ENCODE results near the gene FRG2.
"Not testable (repeated sequence)": the region's sequence is repeated elsewhere in the genome, so short reads cannot be mapped to it uniquely, and the experiment has no call there.

FRG2 gene

GRCh38 chr4:190027156-190027555, at the start of gene FRG2:
Gene FRG2 (minus strand): TSS chr4:190027256. CDS start chr4:190027204, 52 bp downstream.
- not testable (repeated sequence) for DNase-seq

GRCh38 chr4:190068351-190068750, 41.3 kb upstream of the FRG2 start:
- not testable (repeated sequence) for DNase-seq

- DNase-seq, result not testable (repeated sequence)
Observed at GRCh38 chr4:190064805-190065204, 37.7 kb upstream of the FRG2 start.

GRCh38 chr4:190064342-190064741, 37.3 kb upstream of the FRG2 start, which contains the start of gene DBET:
Gene DBET (plus strand): TSS chr4:190064502.
- DNase-seq, result not testable (repeated sequence)

GRCh38 chr4:190058997-190059396, 31.9 kb upstream of the FRG2 start:
- not testable (repeated sequence) for DNase-seq

- not testable (repeated sequence) for DNase-seq
Observed at GRCh38 chr4:190049378-190050239, 22.6 kb upstream of the FRG2 start.

GRCh38 chr4:190047627-190048026, 20.6 kb upstream of the FRG2 start:
- DNase-seq, result not testable (repeated sequence)

- DNase-seq, result not testable (repeated sequence)
Observed at GRCh38 chr4:190040873-190041272, 13.8 kb upstream of the FRG2 start.

GRCh38 chr4:190037704-190038388, 10.8 kb upstream of the FRG2 start:
- DNase-seq, result not testable (repeated sequence)

- DNase-seq, result not testable (repeated sequence)
Observed at GRCh38 chr4:190031264-190031663, 4.2 kb upstream of the FRG2 start.

- DNase-seq, result not testable (repeated sequence)
Observed at GRCh38 chr4:190022614-190023281, 4.3 kb downstream of the FRG2 start.

- not testable (repeated sequence) for DNase-seq
Observed at GRCh38 chr4:190021973-190022372, 5.1 kb downstream of the FRG2 start.

- DNase-seq, result no peak
Observed at GRCh38 chr4:190020790-190021717, 6.0 kb downstream of the FRG2 start.

GRCh38 chr4:190019859-190020463, 7.1 kb downstream of the FRG2 start:
- DNase-seq, result not testable (repeated sequence)

GRCh38 chr4:190019023-190019858, 7.8 kb downstream of the FRG2 start:
- no peak for DNase-seq

GRCh38 chr4:190018201-190018920, 8.7 kb downstream of the FRG2 start:
- no peak for DNase-seq

GRCh38 chr4:190017357-190018200, 9.5 kb downstream of the FRG2 start:
- DNase-seq, result no peak

GRCh38 chr4:190016369-190017289, 10.4 kb downstream of the FRG2 start:
- no peak for DNase-seq
